ENCODE measurements around the gene MORC3.

Gene MORC3

GRCh38 chr21:36375994-36376393 is 56.0 kb downstream of the MORC3 start:
- no peak for TF ChIP-seq CTCF (IDR thresholded peaks at IDR 0.05)

- no peak for TF ChIP-seq CTCF (IDR thresholded peaks at IDR 0.05)
Measured at GRCh38 chr21:36377391-36377842, 57.4 kb downstream of the MORC3 start.

GRCh38 chr21:36379251-36379650 is 59.3 kb downstream of the MORC3 start:
- no peak for TF ChIP-seq CTCF (IDR thresholded peaks at IDR 0.05)

GRCh38 chr21:36381841-36382589 is 62.0 kb downstream of the MORC3 start:
- no peak for TF ChIP-seq CTCF (IDR thresholded peaks at IDR 0.05)

GRCh38 chr21:36384885-36385232 is 64.9 kb downstream of the MORC3 start:
- TF ChIP-seq CTCF (IDR thresholded peaks at IDR 0.05) = no peak

GRCh38 chr21:36385233-36386030 is 65.4 kb downstream of the MORC3 start, which contains the start of gene CHAF1B:
CHAF1B (plus strand) TSS chr21:36385392; CDS start chr21:36386137, 745 bp downstream.
- no peak for TF ChIP-seq CTCF (IDR thresholded peaks at IDR 0.05)

- TF ChIP-seq CTCF (IDR thresholded peaks at IDR 0.05) = no peak
Measured at GRCh38 chr21:36386031-36386642, 66.1 kb downstream of the MORC3 start.

Measured in LNCAP (cell line).